HG03039 (cell line): Measurements from ENCODE around the gene GCN1.

Experiments
- ATAC-seq: cut with Tn5 transposase; IDR thresholded peaks from one replicate; pipeline ENCODE4 v1.9.1; 2021; ENCODE audit warnings: mild to moderate bottlenecking, moderate library complexity; ENCODE audit not compliant: unreplicated experiment

The GCN1 gene

DNA sequence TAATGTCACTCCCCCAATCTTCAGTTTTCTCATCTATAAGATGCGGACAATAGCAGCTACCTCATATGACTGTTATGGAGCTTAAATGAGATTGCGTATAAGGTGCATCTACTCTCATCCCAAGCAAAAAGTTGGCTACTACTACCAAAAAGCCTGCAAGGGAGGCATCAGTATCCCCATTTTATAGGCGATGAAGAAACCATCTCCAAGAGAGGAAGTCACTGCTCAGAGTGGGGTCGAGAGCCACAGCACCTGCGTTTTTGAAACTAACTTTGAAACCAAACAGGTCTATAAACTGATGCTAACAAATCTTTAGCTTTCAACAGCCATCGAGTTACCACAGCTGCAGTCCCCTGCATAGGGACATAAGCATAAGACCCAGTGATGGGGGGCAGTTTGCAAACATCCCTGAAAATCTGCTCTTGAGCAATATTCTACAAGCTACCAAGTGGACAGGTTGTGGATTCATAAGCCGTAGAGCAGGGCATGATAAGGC is 3.5 kb downstream of the GCN1 start:
- no peak for ATAC-seq

DNA sequence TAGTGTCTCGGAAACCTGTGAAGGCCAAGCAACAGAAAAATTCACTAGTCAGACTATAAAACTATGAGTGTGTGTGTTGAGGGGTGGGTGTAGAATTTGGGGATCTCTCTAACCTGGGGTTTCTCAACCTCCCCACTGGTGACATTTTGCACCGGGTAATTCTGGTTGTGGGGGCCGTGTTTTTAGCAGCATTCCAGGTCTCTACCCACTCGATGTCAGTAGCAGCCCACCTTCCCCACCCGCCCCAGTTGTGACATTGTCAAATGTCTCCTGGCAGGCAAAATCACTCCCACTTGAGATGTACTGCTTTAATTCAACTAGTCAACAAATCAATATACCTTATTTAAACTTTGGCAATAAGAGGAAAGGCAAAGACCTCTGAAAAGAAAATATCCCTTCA is 4.1 kb downstream of the GCN1 start:
- no peak for ATAC-seq

DNA sequence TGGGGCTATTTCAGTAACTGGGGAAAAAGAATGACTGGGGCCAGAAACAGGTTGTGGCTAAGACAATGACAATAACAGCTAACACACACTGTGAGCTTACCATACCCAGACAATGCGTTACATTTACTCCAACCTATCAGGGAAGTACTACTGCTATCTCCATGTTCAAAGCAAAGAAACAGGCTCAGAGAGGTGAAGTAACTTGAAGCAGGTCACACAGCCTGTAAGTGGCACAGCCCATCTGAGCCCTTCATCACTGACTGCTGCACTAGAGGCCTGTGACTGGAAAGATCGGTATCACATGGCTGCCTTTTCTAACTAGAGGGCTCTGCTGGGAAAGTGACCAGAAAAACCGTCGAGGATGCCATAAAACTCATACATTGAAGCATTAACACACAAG is 7.9 kb downstream of the GCN1 start:
- ATAC-seq, result no peak

DNA sequence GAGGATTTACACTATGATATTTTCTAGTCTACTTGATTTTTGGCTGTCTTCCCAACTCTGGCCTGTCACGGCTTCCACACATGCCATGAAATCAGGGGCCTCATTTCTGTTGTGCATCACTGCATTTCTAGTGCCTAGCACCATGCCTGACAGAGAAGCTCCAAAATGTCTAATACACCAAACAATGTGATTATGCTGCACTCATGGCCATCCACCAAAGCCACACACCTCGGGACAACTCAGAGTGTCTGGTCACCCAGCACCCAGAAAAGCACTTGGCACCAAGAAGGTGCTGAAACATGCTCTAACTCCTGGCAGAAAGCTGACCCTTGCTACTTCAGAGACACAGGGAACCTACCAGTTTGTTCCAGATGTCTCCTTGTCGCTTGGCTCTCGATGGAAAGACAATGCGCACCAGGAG is 11.3 kb downstream of the GCN1 start:
- ATAC-seq, result no peak

DNA sequence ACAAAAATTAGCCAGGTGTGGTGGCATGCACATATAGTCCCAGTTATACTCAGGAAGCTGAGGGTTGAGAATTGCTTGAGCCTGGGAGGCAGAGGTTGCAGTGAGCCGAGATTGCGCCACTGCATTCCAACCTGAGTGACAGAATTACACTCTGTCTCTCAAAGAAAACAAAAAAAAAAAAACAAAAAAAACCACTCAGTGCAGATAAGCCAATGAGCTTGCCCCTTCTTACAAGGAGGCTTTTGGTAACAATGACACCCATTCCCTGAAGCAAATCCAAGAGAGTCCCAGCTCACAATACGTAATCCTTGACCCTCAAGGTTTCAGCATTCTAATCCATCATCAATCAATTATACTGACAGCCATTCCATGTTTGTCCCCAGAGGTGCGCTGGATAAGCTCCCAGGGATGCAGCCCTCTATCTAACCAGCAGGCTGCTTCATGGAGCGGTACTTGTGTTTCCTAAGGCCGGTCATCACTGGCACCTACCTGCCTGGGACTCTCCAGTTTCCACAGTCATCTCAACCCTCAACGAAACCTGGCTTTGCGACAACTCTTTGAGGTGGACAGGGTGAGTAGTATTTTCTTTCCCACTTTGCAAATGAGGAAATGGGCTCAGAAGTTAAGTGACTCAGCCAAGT is 12.4 kb downstream of the GCN1 start:
- ATAC-seq, result no peak

DNA sequence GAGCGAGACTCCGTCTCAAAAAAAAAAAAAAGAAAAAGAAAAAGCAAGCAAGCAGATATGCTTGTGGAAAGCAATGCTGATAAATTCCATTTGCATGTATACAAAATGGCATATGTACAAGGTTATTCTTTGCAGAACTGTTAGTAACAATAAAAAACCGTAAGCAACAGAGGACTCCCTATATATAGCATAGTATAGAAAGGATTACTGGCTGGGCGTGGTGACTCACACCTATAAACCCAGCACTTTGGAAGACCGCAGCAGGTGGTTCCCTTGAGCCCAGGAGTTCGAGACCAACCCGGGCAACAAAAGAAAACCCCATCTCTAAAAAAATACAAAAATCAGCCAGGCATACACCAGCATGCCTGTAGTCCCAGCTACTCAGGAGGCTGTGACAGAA is 13.5 kb downstream of the GCN1 start:
- ATAC-seq, result no peak

DNA sequence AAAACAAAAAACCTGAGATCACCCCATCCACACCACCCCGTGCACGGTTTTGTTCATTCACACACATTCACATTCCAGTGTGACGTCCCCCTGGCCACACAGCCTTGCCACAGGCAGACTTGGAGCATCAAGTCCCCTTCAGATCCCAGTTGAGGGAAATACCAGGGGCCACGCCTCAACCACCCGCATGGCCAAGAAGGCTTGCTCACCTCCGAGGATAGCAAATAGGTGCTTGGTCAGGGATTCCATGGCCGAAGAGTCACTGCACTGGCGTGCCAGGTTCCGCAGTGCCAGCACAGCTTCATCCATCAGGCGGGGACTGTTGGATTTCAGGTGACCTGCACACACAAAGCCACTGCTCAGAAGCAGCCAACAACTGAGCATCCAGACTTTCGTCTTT is 19.0 kb downstream of the GCN1 start:
- no peak for ATAC-seq

DNA sequence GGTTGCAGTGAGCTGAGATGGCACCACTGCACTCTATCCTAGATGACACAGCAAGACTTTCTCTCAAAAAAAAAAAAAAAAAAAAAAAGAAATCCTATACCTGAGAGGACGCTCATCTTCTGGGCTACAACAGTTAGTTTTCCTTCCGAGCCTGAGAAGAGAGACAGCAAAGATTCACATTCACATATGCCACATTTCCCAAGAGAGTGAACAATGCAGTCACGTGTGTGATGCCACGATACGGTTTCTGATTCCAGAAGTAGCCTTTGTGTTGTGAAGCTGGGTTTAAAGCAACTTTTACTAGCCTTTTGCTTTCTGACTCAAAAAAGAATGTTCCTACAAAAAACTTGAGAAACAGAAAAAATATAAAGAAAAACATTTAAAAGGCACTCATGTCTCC is 19.5 kb downstream of the GCN1 start:
- no peak for ATAC-seq

DNA sequence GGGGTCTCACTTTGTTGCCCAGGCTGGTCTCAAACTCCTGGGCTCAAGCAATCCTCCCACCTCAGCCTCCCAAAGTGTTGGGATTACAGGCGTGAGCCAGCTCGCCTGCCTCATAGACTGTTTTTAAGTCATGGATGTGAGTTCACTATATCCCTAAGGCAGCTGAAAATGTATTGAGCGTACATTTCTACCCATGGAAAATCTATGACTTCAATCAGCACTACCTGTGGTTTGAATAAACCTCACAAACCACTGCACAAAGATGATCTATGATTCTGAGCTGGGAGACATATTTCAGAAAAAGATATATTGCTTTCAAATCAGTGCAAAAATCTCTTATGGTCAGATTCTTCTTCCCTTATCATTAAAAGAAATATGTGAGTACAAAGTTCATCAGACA is 22.5 kb downstream of the GCN1 start:
- no peak for ATAC-seq

DNA sequence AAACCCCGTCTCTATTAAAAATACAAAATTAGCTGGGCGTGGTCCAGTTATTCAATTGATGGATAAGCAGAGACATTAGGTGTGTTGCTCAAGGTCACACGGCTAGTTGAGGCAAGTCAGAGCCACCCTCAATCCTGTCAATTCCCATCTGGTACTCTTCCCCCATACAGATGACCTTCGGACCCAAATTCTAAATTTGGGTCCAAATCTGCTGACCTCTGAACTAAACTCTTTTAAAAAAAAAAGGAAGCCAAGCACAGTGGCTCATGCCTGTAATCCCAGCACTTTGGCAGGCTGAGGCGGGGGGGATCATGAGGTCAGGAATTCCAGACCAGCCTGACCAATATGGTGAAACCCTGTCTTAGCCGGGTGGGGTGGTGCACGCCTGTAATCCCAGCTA is 23.9 kb downstream of the GCN1 start:
- ATAC-seq, result no peak

DNA sequence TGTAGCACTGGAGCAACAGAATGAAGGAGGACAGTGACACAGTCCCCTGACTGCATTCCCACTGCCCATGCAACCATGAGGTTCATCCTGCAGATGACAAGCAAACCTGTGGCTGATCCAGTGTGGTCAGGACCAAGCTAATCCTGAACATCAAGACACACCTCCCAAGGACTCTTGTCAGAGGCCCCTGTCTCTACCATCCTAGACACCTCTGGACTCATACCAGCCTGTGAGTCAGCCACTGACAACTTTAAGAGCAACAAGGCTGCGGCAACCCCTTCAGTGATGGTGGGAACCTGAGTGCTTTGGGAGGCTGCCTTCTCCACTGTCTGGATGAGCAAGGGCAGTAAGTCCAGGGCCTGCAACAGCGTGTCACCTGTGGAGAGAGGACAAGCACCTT is 24.6 kb downstream of the GCN1 start:
- ATAC-seq, result no peak

DNA sequence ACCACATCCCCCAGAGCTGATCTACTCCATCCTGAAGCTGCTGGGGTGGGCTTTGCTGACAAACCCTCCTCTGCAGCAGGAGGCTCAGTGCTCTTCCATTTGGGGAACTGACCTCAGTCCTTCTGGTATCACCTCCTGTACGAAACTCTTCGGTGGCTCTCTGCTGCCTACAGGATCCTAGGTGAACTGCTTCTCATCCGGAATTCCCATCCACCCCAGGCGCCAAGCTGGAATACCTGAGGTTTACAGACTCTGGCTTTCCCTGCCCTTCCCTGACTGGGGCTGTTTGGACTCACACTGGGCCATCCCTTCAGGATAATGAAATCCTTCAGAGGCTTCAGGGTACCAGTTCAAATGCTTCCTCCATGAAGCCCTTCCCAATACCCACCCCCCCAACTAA is 26.2 kb downstream of the GCN1 start:
- ATAC-seq, result no peak

DNA sequence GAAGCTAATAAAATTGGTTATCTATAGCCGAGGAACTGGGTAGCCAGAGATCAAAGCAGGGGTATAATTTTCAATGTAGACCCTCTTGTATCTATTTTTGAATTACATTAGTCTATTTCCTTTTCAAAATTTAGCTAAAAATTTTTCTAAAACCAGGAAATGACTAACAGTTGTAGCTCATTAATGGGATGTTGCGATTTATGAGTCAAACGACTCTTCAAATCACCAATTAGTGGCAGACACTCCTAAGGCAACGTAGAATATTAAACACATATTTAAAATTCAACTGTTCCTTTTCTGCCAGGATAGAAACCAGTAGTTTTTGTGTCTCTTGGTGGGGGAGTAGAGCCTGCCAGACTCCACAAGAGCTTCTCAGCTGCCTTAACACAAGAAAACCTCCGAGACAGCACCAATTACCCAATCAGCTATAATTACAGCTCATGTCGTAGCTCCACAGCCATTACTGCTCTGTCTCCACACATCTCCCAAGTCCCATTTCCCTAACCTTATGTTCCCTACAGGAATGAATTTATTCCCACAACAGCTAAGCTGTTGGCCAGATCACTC is 26.9 kb downstream of the GCN1 start:
- ATAC-seq, result no peak

DNA sequence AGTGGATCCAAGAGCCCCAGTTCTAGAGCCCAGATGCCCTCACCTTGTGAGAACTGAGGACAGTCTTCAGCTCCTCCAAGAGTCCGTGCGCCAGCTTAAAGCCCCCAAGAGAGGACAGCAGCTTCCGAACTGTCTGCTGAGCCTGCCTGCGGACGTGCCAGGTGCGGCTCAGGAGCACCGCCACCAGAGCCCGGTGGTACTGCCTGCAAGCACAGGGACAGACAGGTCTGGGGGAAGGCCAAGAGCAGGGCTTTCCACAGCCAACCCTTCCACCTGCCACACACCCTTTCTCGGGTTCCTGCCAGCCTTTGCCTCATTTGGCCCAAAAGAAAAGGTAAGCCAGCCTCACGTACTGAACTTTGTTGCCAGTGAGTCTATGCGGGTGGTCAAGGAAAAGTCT is 30.2 kb downstream of the GCN1 start:
- ATAC-seq, result no peak

DNA sequence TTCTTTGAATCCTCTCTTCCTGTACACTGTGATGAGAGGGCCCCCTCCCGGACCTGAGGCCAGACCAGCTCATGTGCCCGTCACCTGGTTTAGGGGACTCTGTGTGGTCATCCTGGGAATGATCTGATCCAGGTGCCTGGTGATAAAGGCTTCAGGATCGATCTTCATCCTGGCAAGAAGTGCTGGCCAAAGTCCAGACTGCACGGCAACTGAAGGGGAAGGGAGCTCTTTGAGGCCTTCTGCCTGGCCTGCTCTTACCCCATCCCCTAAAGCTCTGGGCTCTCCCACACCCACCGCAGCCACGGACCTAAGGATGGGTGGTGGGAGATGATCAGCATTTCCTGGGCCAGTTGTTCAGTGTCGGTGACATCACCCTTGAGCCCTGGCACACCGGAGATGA is 31.8 kb downstream of the GCN1 start:
- no peak for ATAC-seq

DNA sequence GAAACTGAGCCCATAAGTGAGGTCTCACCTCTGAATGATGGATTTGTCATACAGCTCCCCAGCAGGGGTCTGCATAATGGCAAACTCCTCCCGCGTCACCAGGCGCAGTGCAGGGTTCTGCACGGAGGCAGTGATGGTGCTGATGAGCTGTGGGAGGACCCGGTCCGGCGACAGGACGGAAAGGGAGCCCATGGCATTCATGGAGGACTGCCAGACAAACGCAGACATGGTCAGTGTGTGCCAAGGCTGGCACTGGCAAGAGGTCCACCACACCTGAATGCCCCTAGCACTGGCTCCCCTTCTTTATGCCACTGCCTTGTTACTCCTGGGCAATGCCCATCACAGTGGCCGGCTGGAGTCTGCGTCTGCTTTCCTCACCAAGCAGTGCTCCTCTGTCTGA is 32.7 kb downstream of the GCN1 start:
- no peak for ATAC-seq

DNA sequence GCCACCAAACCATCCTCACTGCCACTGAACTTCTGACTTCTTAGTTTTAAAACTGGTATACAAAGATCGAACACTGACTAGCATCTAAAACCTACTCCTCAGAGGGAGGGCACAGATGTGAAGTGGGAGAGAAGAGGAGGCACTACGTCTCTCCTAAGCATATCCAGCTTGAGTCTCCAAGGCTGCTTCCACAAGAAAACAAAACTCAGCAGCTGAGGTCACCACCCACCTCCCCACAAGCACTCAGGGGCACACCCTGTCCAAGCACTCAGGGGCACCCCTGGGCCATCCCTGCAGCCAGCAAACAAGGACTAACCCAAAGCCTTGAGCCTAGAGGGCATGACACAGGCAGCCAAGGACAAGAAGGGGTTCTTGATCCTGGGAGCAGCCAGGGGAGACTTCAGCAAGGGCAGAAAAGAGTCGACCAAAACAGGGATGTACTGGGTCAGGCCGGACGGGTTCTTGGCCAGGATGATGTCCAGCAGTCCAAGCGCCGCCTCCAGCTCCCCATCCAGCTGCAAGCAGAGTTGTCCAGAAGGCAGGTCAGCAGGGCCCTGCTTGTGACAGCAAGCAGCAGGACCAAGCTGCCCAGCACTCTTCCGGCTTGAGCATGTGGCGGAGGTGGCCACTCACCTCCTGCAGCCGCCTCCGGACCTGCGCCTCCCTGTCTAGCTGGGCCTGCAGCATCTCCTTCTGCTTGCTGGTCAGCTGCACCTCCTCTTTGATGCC is 34.8 kb downstream of the GCN1 start:
- no peak for ATAC-seq

DNA sequence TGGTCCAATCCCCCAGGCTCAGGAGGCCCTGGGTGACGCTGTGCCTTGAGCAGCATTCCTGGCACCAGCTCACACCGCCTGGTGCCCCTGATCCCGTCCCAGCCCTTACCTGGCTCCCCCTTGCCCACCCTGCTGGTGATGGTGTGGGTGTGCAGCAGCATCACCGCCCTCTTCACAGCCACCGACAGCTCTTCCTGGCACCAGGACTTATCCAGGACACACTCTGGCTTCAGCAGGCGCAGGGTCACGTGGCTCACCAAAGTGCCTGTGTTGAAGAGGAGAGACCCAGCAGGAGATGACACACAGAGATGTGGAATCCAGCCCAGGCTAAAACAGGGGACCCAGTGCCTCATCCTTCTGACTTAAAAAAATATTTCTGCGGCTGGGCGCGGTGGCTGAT is 36.2 kb downstream of the GCN1 start:
- ATAC-seq, result no peak

DNA sequence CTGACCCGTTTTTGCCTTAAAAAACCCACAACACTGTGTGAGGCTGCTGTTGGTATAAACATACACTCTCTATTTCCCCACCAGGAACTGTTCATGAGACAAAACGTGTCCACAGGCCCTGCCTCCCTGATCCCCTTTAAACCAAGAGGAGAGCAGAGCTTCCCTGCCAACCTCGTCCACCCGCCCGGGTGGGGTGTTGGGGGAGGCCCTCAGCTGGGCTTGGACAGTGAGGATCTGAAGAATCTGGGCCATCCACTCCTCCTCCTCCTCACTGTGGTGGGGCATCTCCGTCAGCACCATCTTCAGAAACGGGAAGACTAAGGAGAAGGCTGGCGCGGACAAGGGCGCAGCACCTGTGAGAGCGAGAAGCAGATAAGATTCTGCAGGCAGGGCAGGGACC is 36.8 kb downstream of the GCN1 start:
- ATAC-seq, result no peak

DNA sequence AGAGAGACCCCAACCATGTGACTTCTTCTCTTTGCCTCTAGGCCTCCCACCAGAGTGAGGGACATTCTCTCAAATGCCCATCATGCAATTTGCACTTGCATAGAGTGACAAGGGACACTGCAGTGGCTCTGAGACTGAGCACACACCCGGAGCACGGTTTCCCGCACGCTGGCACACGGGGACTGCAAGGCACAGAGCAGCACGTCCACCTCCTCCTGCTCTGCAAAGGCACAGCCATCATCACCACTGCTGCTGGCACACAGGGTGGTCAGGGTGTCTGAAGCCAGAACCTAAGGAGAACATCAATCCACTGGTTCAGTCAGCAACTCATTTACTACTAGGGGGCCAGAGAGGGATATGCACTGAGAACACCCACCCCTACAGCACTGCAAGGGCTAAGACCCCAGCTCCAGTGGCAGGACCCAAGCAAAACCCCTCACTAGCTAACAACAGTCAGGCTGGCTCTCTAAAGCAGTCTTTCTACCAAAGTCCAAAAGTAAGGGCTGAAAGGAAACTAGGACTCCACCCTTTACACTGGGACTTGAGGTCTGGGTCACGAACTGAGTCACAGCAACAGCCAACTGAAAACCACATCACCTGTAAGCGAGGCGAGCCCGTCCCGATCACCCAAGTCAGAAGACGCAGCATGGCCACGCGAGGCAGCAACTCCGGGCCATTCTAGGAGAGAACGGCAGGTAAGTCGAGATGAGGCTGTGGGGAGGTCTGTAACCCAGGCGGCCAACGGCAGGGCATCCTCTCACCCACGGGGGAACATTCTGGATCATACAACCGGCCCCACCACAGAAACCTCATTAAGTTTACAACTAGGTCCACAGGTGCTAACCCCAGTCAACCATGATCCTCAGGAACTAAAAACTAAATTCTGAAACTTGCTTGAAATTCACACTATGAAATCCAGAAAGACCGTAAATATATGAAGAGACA is 37.9 kb downstream of the GCN1 start:
- no peak for ATAC-seq

DNA sequence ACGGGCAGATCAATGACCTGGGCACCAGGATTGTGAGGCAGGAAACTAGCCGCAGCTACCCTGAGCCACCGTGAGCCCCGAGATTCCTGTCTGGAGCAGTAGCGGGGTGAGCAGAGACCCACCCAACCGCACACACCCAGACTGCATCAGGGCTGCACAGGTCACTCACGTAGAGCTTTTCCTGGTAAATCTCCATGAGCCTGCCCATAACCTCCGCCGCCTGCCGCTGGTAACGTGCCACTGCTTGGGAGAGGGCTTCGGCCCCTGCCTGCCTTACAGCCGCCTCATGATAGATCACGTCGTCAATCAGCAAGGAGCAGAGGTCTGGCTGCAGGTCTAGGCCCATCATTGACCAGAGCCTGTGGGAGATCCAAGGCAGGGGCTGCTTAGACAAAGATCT is 39.4 kb downstream of the GCN1 start:
- ATAC-seq, result no peak
